Loucy (cell line): ENCODE measurements around the gene GEMIN4.

Experiments used
- H2AFZ ChIP-seq: fragments of 200-600 bp; sonication (generic); 2 replicates; pipeline ENCODE4 v1.6.0; 2016; ENCODE audit warnings: antibody characterized with exemption, mild to moderate bottlenecking, low read length, moderate library complexity
- H3F3A ChIP-seq: fragments of 200-600 bp; 2 replicates; pipeline ENCODE4 v1.6.0; 2016; ENCODE audit warnings: antibody characterized with exemption, low read depth, mild to moderate bottlenecking
- H3K27me3 ChIP-seq: fragments of 200-600 bp; sonication (generic); 2 replicates; pipeline ENCODE4 v1.6.1; 2014; ENCODE audit warnings: low read length, mild to moderate bottlenecking; ENCODE audit not compliant: insufficient read depth, poor library complexity, severe bottlenecking
- H3K36me3 ChIP-seq: fragments of 200-600 bp; sonication (generic); 2 replicates; pipeline ENCODE4 v1.6.1; 2016; ENCODE audit warnings: low read length; ENCODE audit not compliant: insufficient read depth
- H3K4me1 ChIP-seq: fragments of 200-600 bp; sonication (generic); 2 replicates; pipeline ENCODE4 v1.5.1; 2014; ENCODE audit warnings: low read length, mild to moderate bottlenecking; ENCODE audit not compliant: insufficient read depth, poor library complexity, severe bottlenecking
- H3K4me2 ChIP-seq: fragments of 200-600 bp; sonication (generic); 2 replicates; pipeline ENCODE4 v1.6.0; 2014; ENCODE audit warnings: antibody characterized with exemption, low read length, low read depth, mild to moderate bottlenecking; ENCODE audit not compliant: poor library complexity, severe bottlenecking
- H3K4me3 ChIP-seq: fragments of 200-600 bp; sonication (generic); 2 replicates; pipeline ENCODE4 v1.5.1; 2014; ENCODE audit warnings: low read length, mild to moderate bottlenecking, mixed read lengths; ENCODE audit not compliant: poor library complexity, severe bottlenecking
- H3K79me2 ChIP-seq: fragments of 200-600 bp; sonication (generic); 2 replicates; pipeline ENCODE4 v1.6.1; 2014; ENCODE audit warnings: low read length; ENCODE audit not compliant: insufficient read depth
- H3K9ac ChIP-seq: fragments of 200-600 bp; sonication (generic); 2 replicates; pipeline ENCODE4 v1.6.0; 2014; ENCODE audit warnings: mild to moderate bottlenecking, low read depth, low read length, moderate library complexity; ENCODE audit not compliant: poor library complexity, severe bottlenecking
- H3K9me2 ChIP-seq: fragments of 200-600 bp; sonication (generic); replicated peaks from 2 replicates; pipeline ENCODE4 v1.6.1; 2016; ENCODE audit warnings: low read depth, low read length, mixed read lengths
- H3K9me3 ChIP-seq: fragments of 200-600 bp; sonication (generic); 2 replicates; pipeline ENCODE4 v1.6.1; 2014; ENCODE audit warnings: mild to moderate bottlenecking, antibody characterized with exemption, low read length, low read depth; ENCODE audit not compliant: insufficient read depth
- H4K20me1 ChIP-seq: fragments of 200-600 bp; sonication (generic); 2 replicates; pipeline ENCODE4 v1.6.0; 2014; ENCODE audit warnings: antibody characterized with exemption, low read length, mild to moderate bottlenecking; ENCODE audit not compliant: insufficient read depth, poor library complexity, severe bottlenecking
- CTCF ChIP-seq: fragments of 200-600 bp; sonication (generic); conservative IDR thresholded peaks from 2 replicates; pipeline ENCODE4 v1.5.1; 2014; ENCODE audit warnings: mild to moderate bottlenecking, antibody characterized with exemption, low read length
- EZH2phosphoT487 ChIP-seq: fragments of 200-600 bp; IDR thresholded peaks from 2 replicates; pipeline ENCODE4 v1.6.1; 2018; ENCODE audit warnings: antibody characterized with exemption, mild to moderate bottlenecking, moderate library complexity, borderline replicate concordance

Gene GEMIN4

GRCh38 chr17:784143-784542, 32.1 kb upstream of the GEMIN4 start:
- no peaks in the 10 kb centered on the region for H3K9me2 ChIP-seq
- H3K4me3 ChIP-seq = peak overlapping the region; percentile 96
- H3K79me2 ChIP-seq = peaks cover 51% of the 10 kb centered on the region
- peaks cover 4% of the 10 kb centered on the region for H4K20me1 ChIP-seq
- no peak overlapping the region for H2AFZ ChIP-seq
- H3K9me3 ChIP-seq = no peaks in the 10 kb centered on the region
- H3K4me1 ChIP-seq = peaks cover 27% of the 10 kb centered on the region
- peak overlapping the region; percentile 86 for H3K4me2 ChIP-seq
- no peak for TF ChIP-seq EZH2phosphoT487
- no peak for TF ChIP-seq CTCF
- H3K9ac ChIP-seq = peak overlapping the region; percentile 88
- no peaks in the 10 kb centered on the region for H3F3A ChIP-seq
- H3K27me3 ChIP-seq = no peaks in the 10 kb centered on the region
- peaks cover 8% of the 10 kb centered on the region; the same call in 1 of the 2 replicates for H3K36me3 ChIP-seq

- Histone ChIP-seq H3K4me3 (peak within 1 kb of the TSS; percentile 96), H3K9ac (peak within 1 kb of the TSS; percentile 88), H3K79me2 (peaks cover 58% of the 10 kb centered on the region), H3K27me3 (no peaks in the 10 kb centered on the region), H3K9me3 (no peaks in the 10 kb centered on the region), H4K20me1 (peaks cover 4% of the 10 kb centered on the region), H3F3A (no peaks in the 10 kb centered on the region), H3K36me3 (peaks cover 8% of the 10 kb centered on the region; the same call in 1 of the 2 replicates), H3K4me1 (peaks cover 27% of the 10 kb centered on the region), H3K9me2 (no peaks in the 10 kb centered on the region), H2AFZ (peak within 1 kb of the TSS; percentile 98), H3K4me2 (peak within 1 kb of the TSS; percentile 89)
- TF ChIP-seq CTCF (no peak), EZH2phosphoT487 (no peak)
Measured at GRCh38 chr17:781805-782731, 30.0 kb upstream of the GEMIN4 start, which contains the start of the genes GLOD4 and MRM3. GLOD4 (minus strand) TSS chr17:782280; CDS start chr17:782255, 25 bp downstream. MRM3 (plus strand) TSS chr17:782353; CDS start chr17:782379, 26 bp downstream.

- Histone ChIP-seq H3K79me2 (peaks cover 37% of the 10 kb centered on the region), H3K9ac (no peak overlapping the region), H4K20me1 (no peaks in the 10 kb centered on the region), H2AFZ (no peak overlapping the region), H3K9me2 (no peaks in the 10 kb centered on the region), H3K4me1 (peaks cover 12% of the 10 kb centered on the region), H3K4me2 (no peak overlapping the region), H3F3A (no peaks in the 10 kb centered on the region), H3K27me3 (no peaks in the 10 kb centered on the region), H3K36me3 (peaks cover 22% of the 10 kb centered on the region; the same call in 1 of the 2 replicates), H3K4me3 (no peak overlapping the region), H3K9me3 (no peaks in the 10 kb centered on the region)
- TF ChIP-seq EZH2phosphoT487 (no peak), CTCF (no peak)
Measured at GRCh38 chr17:778096-778495, 26.0 kb upstream of the GEMIN4 start.
